ENCODE results near the gene MAPK11. TPM values are rescaled to one million over a fixed set of nuclear protein-coding genes. Genes with fewer than 3 reads are reported as not detected.
A peak's percentile ranks its signal among the peaks of the same experiment; 100 is the strongest.

The MAPK11 gene
- total and polyA plus RNA-seq, 9 of the 15 experiments (the other 6 are each of a cell fraction or from before 2014, with no cell fraction given) = 0.06 to 14.6 (median 5.3) TPM

DNA sequence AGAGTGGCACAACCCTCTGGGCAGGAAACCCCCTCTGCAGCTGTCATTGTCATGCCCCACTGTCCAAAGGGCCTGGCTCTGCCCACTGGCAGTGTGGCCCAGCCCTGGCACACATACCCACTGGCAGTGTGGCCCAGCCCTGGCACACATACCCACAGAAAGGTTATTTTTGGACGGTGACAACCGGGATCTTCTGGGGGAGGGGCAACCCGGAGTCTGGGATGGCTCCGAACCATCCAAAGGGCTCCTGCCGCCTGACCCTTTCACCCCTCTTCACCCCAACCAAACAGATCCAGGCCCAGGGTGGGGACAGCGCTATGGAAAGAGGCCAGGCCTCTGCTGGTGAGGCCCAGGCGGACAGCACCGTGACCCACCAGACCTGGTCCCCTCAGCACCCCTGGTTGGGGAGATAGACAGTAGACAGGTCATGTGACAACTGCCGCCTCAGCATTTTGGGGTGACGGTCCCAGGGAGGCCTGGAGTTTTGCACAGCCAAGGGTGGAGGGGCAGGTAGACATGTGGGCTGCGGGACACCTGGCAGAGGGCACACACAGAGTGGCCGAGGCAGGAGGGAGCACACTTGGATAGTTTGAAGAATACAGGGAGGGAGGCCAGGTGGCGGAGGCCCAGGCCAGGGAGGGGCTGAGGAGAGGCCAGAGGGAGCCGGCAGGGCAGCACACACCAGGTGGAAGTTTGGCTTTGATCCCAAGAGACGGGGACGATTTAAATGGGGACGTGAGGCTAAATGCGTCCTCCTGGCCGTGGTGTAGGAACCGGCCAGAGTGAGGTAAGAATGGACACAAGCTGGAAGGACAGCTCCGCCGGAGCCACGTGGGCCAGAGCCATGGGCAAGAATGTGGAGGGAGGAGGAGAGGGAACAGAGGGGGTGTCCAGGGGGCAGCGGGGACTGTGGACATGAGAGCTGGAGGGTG, 11.6 kb downstream of the MAPK11 start (continued):
- TF ChIP-seq NONO (IDR thresholded peaks at IDR 0.05; ENCODE audit: low read depth in 2 of 2, low read length in 1 of 2) (no peak), ATF1 (CRISPR knock-in tag; IDR thresholded peaks at IDR 0.05) (no peak), ATF1 (tag; IDR thresholded peaks at IDR 0.05) (no peak), MYC (IDR thresholded peaks at IDR 0.05; ENCODE audit: low read depth, low read length) (no peak), MYC (CRISPR knock-in tag; IDR thresholded peaks at IDR 0.05; ENCODE audit: borderline replicate concordance, low read depth) (no peak), ZNF699 (CRISPR knock-in tag; IDR thresholded peaks at IDR 0.05; ENCODE audit: insufficient replicate concordance) (no peak), STAG1 (CRISPR knock-in tag; IDR thresholded peaks at IDR 0.05; ENCODE audit: borderline replicate concordance) (no peak), TCF7 (IDR thresholded peaks at IDR 0.05; ENCODE audit: borderline replicate concordance) (no peak), BRD9 (IDR thresholded peaks at IDR 0.05; ENCODE audit: low read depth, partially characterized antibody) (no peak), ZNF707 (CRISPR knock-in tag; conservative IDR thresholded peaks at IDR 0.05) (no peak), U2AF1 (optimal IDR thresholded peaks at IDR 0.05; ENCODE audit: low read depth, low read length) (no peak), RUNX1 (IDR thresholded peaks at IDR 0.05; ENCODE audit: low read depth) (no peak), ZSCAN32 (CRISPR knock-in tag; IDR thresholded peaks at IDR 0.05) (no peak), POLR3A (IDR thresholded peaks at IDR 0.05; ENCODE audit: borderline replicate concordance, extremely low read depth, insufficient read depth, insufficient read length) (no peak), ZNF316 (IDR thresholded peaks at IDR 0.05) (peak; percentile 85), MAFF (IDR thresholded peaks at IDR 0.05; ENCODE audit: low read length) (0 out of 2 replicates have a peak, but pooled peaks have one; percentile 18), TCFL5 (CRISPR knock-in tag; conservative IDR thresholded peaks at IDR 0.05) (no peak), RBFOX2 (IDR thresholded peaks at IDR 0.05; ENCODE audit: low read depth, low read length) (peak; percentile 25; the same call in 1 of the 2 replicates), MAFK (IDR thresholded peaks at IDR 0.05; ENCODE audit: low read length) (peak; percentile 50)
- TF ChIP-seq, protein P1, sequence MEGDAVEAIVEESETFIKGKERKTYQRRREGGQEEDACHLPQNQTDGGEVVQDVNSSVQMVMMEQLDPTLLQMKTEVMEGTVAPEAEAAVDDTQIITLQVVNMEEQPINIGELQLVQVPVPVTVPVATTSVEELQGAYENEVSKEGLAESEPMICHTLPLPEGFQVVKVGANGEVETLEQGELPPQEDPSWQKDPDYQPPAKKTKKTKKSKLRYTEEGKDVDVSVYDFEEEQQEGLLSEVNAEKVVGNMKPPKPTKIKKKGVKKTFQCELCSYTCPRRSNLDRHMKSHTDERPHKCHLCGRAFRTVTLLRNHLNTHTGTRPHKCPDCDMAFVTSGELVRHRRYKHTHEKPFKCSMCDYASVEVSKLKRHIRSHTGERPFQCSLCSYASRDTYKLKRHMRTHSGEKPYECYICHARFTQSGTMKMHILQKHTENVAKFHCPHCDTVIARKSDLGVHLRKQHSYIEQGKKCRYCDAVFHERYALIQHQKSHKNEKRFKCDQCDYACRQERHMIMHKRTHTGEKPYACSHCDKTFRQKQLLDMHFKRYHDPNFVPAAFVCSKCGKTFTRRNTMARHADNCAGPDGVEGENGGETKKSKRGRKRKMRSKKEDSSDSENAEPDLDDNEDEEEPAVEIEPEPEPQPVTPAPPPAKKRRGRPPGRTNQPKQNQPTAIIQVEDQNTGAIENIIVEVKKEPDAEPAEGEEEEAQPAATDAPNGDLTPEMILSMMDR (IDR thresholded peaks at IDR 0.05 in 2 of 3, conservative IDR thresholded peaks at IDR 0.05 in 1 of 3; ENCODE audit: insufficient read depth in 2 of 3, low read depth in 1 of 3, low read length in 3 of 3) = no peak
- TF ChIP-seq, protein P2, sequence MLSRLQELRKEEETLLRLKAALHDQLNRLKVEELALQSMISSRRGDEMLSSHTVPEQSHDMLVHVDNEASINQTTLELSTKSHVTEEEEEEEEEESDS (CRISPR knock-in tag; IDR thresholded peaks at IDR 0.05) = no peak
- TF ChIP-seq, protein P3, sequence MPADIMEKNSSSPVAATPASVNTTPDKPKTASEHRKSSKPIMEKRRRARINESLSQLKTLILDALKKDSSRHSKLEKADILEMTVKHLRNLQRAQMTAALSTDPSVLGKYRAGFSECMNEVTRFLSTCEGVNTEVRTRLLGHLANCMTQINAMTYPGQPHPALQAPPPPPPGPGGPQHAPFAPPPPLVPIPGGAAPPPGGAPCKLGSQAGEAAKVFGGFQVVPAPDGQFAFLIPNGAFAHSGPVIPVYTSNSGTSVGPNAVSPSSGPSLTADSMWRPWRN (IDR thresholded peaks at IDR 0.05; ENCODE audit: low read depth) = no peak
- TF ChIP-seq, protein P4, sequence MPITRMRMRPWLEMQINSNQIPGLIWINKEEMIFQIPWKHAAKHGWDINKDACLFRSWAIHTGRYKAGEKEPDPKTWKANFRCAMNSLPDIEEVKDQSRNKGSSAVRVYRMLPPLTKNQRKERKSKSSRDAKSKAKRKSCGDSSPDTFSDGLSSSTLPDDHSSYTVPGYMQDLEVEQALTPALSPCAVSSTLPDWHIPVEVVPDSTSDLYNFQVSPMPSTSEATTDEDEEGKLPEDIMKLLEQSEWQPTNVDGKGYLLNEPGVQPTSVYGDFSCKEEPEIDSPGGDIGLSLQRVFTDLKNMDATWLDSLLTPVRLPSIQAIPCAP (CRISPR knock-in tag; IDR thresholded peaks at IDR 0.05; ENCODE audit: borderline replicate concordance) = no peak

Measured in K562 (cell line).